H1 (cell line): Measurements from ENCODE around the gene IL2RG. TPM values are rescaled to one million over a fixed set of nuclear protein-coding genes. Genes with fewer than 3 reads are reported as not detected.

ENCODE experiments used
- CTCF ChIA-PET: fragments of 300-600 bp; sonication (Branson Sonifier 250); formaldehyde crosslinking; loops from one replicate; lab custom pipeline; 2021; ENCODE audit not compliant: partially characterized antibody; lab: Charles Lee
- POLR2A ChIA-PET: fragments of 300-600 bp; sonication (Branson Sonifier 250); formaldehyde crosslinking; loops from one replicate; lab custom pipeline; 2021; ENCODE audit warnings: inconsistent platforms; ENCODE audit not compliant: partially characterized antibody; lab: Charles Lee
- DNase-seq, 2 experiments: peaks; one replicate each; pipeline versions ENCODE4 v3.0.0 to v3.0.0-alpha.2; 2010 to 2022; ENCODE audit warnings: low spot score in 2 of 2, low read depth in 1 of 2, mixed read lengths in 1 of 2
- FAIRE-seq: peaks from 2 replicates; lab custom pipeline; 2011; peaks lifted over from hg19 to GRCh38; lab: Jason Lieb, UNC
- H2AFZ ChIP-seq: 2 replicates; pipeline ENCODE4 v1.8.1; 2012; ENCODE audit warnings: low read length, inconsistent platforms
- H2AK5ac ChIP-seq: 2 replicates; pipeline ENCODE4 v1.6.1; 2013; ENCODE audit warnings: low read depth, low read length
- H2BK120ac ChIP-seq: replicated peaks from 2 replicates; pipeline ENCODE3; 2013; ENCODE audit warnings: low read depth, low read length, inconsistent platforms
- H2BK12ac ChIP-seq: 2 replicates; pipeline ENCODE4 v1.6.1; 2013; ENCODE audit warnings: low read depth, low read length
- H2BK15ac ChIP-seq: 2 replicates; pipeline ENCODE4 v1.6.1; 2013; ENCODE audit warnings: low read length
- H2BK20ac ChIP-seq: 2 replicates; pipeline ENCODE4 v1.6.1; 2013; ENCODE audit warnings: low read length
- H2BK5ac ChIP-seq: 2 replicates; pipeline ENCODE4 v1.6.1; 2013; ENCODE audit warnings: low read depth, low read length
- H3K14ac ChIP-seq: 2 replicates; pipeline ENCODE4 v1.6.1; 2013; ENCODE audit warnings: inconsistent platforms; ENCODE audit not compliant: insufficient read length
- H3K18ac ChIP-seq: 2 replicates; pipeline ENCODE4 v1.6.1; 2013; ENCODE audit warnings: low read length; ENCODE audit errors: extremely low read depth
- H3K23ac ChIP-seq: 2 replicates; pipeline ENCODE4 v1.6.1; 2013; ENCODE audit warnings: inconsistent platforms; ENCODE audit not compliant: insufficient read length
- H3K23me2 ChIP-seq: 2 replicates; pipeline ENCODE4 v1.6.1; 2013; ENCODE audit warnings: low read depth, low read length
- H3K27ac ChIP-seq: 2 replicates; pipeline ENCODE4 v1.6.1; 2011; ENCODE audit warnings: low read depth, low read length, inconsistent platforms
- H3K27me3 ChIP-seq, 4 experiments: replicated peaks in 1 of 4; 1 replicate in 1 of 4; 2 replicates in 3 of 4; pipeline versions ENCODE4 v1.6.1 to v1.8.1; 2011 to 2013; ENCODE audit warnings: low read length in 3 of 4, mild to moderate bottlenecking in 3 of 4, inconsistent platforms in 2 of 4, mixed read lengths in 2 of 4, moderate library complexity in 1 of 4; ENCODE audit not compliant: control insufficient read depth in 3 of 4, insufficient read depth in 3 of 4; ENCODE audit errors: extremely low read depth in 1 of 4
- H3K36me3 ChIP-seq, 4 experiments: 2 replicates each; pipeline versions ENCODE4 v1.6.1 to v1.8.1; 2011 to 2013; ENCODE audit warnings: mild to moderate bottlenecking in 4 of 4, low read length in 3 of 4, moderate library complexity in 2 of 4, control low read depth in 1 of 4, inconsistent platforms in 1 of 4; ENCODE audit not compliant: insufficient read depth in 4 of 4, control insufficient read depth in 2 of 4
- H3K4ac ChIP-seq: replicated peaks from 2 replicates; pipeline ENCODE3; 2013; ENCODE audit warnings: low read length, low read depth, mixed read lengths, inconsistent platforms; ENCODE audit not compliant: insufficient read length
- H3K4me1 ChIP-seq, 4 experiments: replicated peaks in 1 of 4; 1 replicate in 1 of 4; 2 replicates in 3 of 4; pipeline versions ENCODE4 v1.6.1 to v1.8.1; 2011 to 2013; ENCODE audit warnings: low read length in 3 of 4, inconsistent platforms in 2 of 4, mixed read lengths in 1 of 4; ENCODE audit not compliant: insufficient read depth in 4 of 4, control insufficient read depth in 3 of 4
- H3K4me2 ChIP-seq, 2 experiments: 2 replicates each; pipeline versions ENCODE4 v1.6.1 to v1.8.1; 2011 to 2013; ENCODE audit warnings: low read depth in 2 of 2, low read length in 2 of 2, control low read depth in 1 of 2, inconsistent platforms in 1 of 2, mild to moderate bottlenecking in 1 of 2; ENCODE audit not compliant: insufficient read depth in 1 of 2
- H3K4me3 ChIP-seq, 4 experiments: fragments of 200-600, 300-600 bp in 1 of 4; sonication (generic), shearing (Covaris generic), sonication (Bioruptor Twin) in 1 of 4; 2 replicates each; pipeline versions ENCODE4 v1.5.1 to v1.8.1; 2011 to 2016; ENCODE audit warnings: low read length in 4 of 4, low read depth in 3 of 4, control low read depth in 2 of 4, inconsistent platforms in 2 of 4, mild to moderate bottlenecking in 2 of 4, mixed read lengths in 1 of 4, moderate library complexity in 1 of 4; ENCODE audit not compliant: insufficient read depth in 2 of 4; ENCODE audit errors: extremely low read depth in 1 of 4
- H3K56ac ChIP-seq: replicated peaks from 2 replicates; pipeline ENCODE3; 2013; ENCODE audit warnings: low read depth, mild to moderate bottlenecking, mixed read lengths, low read length, inconsistent platforms; ENCODE audit not compliant: insufficient read length
- H3K79me1 ChIP-seq: 2 replicates; pipeline ENCODE4 v1.6.1; 2013; ENCODE audit warnings: low read depth, low read length, control low read depth
- H3K79me2 ChIP-seq, 2 experiments: 2 replicates each; pipeline versions ENCODE4 v1.6.1 to v1.8.1; 2012 to 2013; ENCODE audit warnings: low read length in 2 of 2, mild to moderate bottlenecking in 2 of 2, inconsistent platforms in 1 of 2; ENCODE audit not compliant: insufficient read depth in 2 of 2, control insufficient read depth in 1 of 2
- H3K9ac ChIP-seq, 4 experiments: replicated peaks in 1 of 4; 1 replicate in 1 of 4; 2 replicates in 3 of 4; pipeline versions ENCODE4 v1.6.1 to v1.8.1; 2011 to 2013; ENCODE audit warnings: low read depth in 3 of 4, low read length in 3 of 4, control low read depth in 2 of 4, mild to moderate bottlenecking in 2 of 4, moderate library complexity in 2 of 4, inconsistent platforms in 1 of 4; ENCODE audit errors: extremely low read depth in 1 of 4
- H3K9me3 ChIP-seq, 2 experiments: 2 replicates each; pipeline versions ENCODE4 v1.6.1 to v1.8.1; 2012 to 2013; ENCODE audit warnings: mild to moderate bottlenecking in 2 of 2, moderate library complexity in 2 of 2, control low read depth in 1 of 2, inconsistent platforms in 1 of 2, low read depth in 1 of 2, low read length in 1 of 2, mixed read lengths in 1 of 2; ENCODE audit not compliant: insufficient read depth in 2 of 2
- H4K20me1 ChIP-seq, 2 experiments: replicated peaks in 1 of 2; 2 replicates each; pipeline versions ENCODE3 to v1.8.1; 2011 to 2013; ENCODE audit warnings: inconsistent platforms in 2 of 2, low read length in 2 of 2, mild to moderate bottlenecking in 1 of 2; ENCODE audit not compliant: insufficient read depth in 2 of 2, control insufficient read depth in 1 of 2
- H4K5ac ChIP-seq: 2 replicates; pipeline ENCODE4 v1.6.1; 2013; ENCODE audit warnings: low read length, low read depth, mixed read lengths, inconsistent platforms; ENCODE audit not compliant: insufficient read length
- H4K8ac ChIP-seq: 2 replicates; pipeline ENCODE4 v1.8.0; 2013; ENCODE audit warnings: mild to moderate bottlenecking, moderate library complexity, low read length, inconsistent platforms; ENCODE audit not compliant: insufficient read depth; ENCODE audit errors: extremely low read depth
- H4K91ac ChIP-seq: replicated peaks from 2 replicates; pipeline ENCODE3; 2013; ENCODE audit warnings: low read length, mixed read lengths, inconsistent platforms; ENCODE audit not compliant: insufficient read length
- BACH1 ChIP-seq: IDR thresholded peaks from 2 replicates; pipeline ENCODE4 v1.6.1; 2012; ENCODE audit warnings: low read length, improper control_type of control experiment
- CBX8 ChIP-seq: fragments of 300-800, 300-1000 bp; sonication (generic); IDR thresholded peaks from 2 replicates; pipeline ENCODE4 v1.7.1; 2016; ENCODE audit warnings: low read depth, low read length, borderline replicate concordance
- CTBP2 ChIP-seq: IDR thresholded peaks from 2 replicates; pipeline ENCODE4 v1.7.0; 2011; ENCODE audit warnings: borderline replicate concordance, mild to moderate bottlenecking, moderate library complexity, mixed read lengths, low read length; ENCODE audit not compliant: insufficient read depth, insufficient read length
- JUND ChIP-seq: IDR thresholded peaks from 2 replicates; pipeline ENCODE4 v1.6.1; 2011; ENCODE audit warnings: mild to moderate bottlenecking, improper control_type of control experiment, low read length
- RXRA ChIP-seq: IDR thresholded peaks from 2 replicates; pipeline ENCODE4 v1.6.1; 2011; ENCODE audit warnings: low read depth, mild to moderate bottlenecking, low read length, moderate library complexity; ENCODE audit not compliant: insufficient read depth
- SIN3A ChIP-seq, 2 experiments: IDR thresholded peaks in 1 of 2; conservative IDR thresholded peaks in 1 of 2; 2 replicates each; pipeline ENCODE4 v1.6.1; 2011 to 2012; ENCODE audit warnings: low read length in 2 of 2, improper control_type of control experiment in 1 of 2, low read depth in 1 of 2, mild to moderate bottlenecking in 1 of 2
- SRF ChIP-seq: IDR thresholded peaks from 2 replicates; pipeline ENCODE4 v1.6.1; 2011; ENCODE audit warnings: mild to moderate bottlenecking, low read depth, low read length, moderate library complexity
- TCF12 ChIP-seq: IDR thresholded peaks from 2 replicates; pipeline ENCODE4 v1.6.1; 2011; ENCODE audit warnings: low read depth, mild to moderate bottlenecking, low read length
- TEAD4 ChIP-seq: IDR thresholded peaks from 2 replicates; pipeline ENCODE4 v1.6.1; 2012; ENCODE audit warnings: low read depth, low read length, inconsistent platforms, mixed read lengths
- WGBS, 2 experiments: shearing (Covaris generic) in 1 of 2; methylation state at CpG; one replicate each; pipeline versions ENCODE4 v1.1.6 to v1.1.7; 2013 to 2015; ENCODE audit warnings: low lambda C conversion rate in 2 of 2, mixed read lengths in 2 of 2, inconsistent platforms in 1 of 2, low coverage in 1 of 2, missing lambda C conversion rate in 1 of 2; ENCODE audit not compliant: insufficient replicate concordance in 2 of 2, insufficient coverage in 1 of 2, insufficient read length in 1 of 2; ENCODE audit errors: extremely low coverage in 1 of 2, missing lambda C conversion rate in 1 of 2; 5-methylcytosine and 5-hydroxymethylcytosine counted together
- polyA plus RNA-seq, 7 experiments: library from polyadenylated mRNA; depleted of rRNA in 3 of 7; stranded (reverse) in 5 of 7; unstranded in 2 of 7; fragments of >200 nt in 5 of 7; fragments of 200-250 nt in 2 of 7; gene quantifications; 1 replicate in 5 of 7; 2 replicates in 1 of 7; 4 replicates in 1 of 7; pipeline versions ENCODE4 v1.2.1 to v1.2.3, GENCODE V29; 2011 to 2013; ENCODE audit warnings: missing spikeins in 2 of 7, mixed read lengths in 2 of 7
- total RNA-seq: library from RNA; stranded (reverse); fragmentation: NEBNext Ultra II Directional; extraction: Animal tissue kit (Norgen Biotek cat#: 25700); gene quantifications from 2 replicates; pipeline ENCODE4 v1.2.1, GENCODE V29; 2021

Gene IL2RG
- total and polyA plus RNA-seq, 2 of the 8 experiments (the other 6 are each of a cell fraction or from before 2014, with no cell fraction given), result not detected

- no peak for FAIRE-seq
- TF ChIP-seq CBX8 (no peak), CTBP2 (no peak), SIN3A (conservative IDR thresholded peaks at IDR 0.05 in 1 of 2, IDR thresholded peaks at IDR 0.05 in 1 of 2; ENCODE audit: low read depth in 1 of 2, low read length in 2 of 2) (no peak), RXRA (no peak), TCF12 (no peak), TEAD4 (no peak), BACH1 (no peak), SRF (no peak), JUND (no peak)
Measured at GRCh38 chrX:71131510-71131909, 20.1 kb upstream of the IL2RG start.

More at GRCh38 chrX:71131510-71131909, 20.1 kb upstream of the IL2RG start:
- Histone ChIP-seq H2BK5ac (no peak overlapping the region), H2AFZ (no peak overlapping the region), H3K56ac (no peak overlapping the region), H3K4me1 (no peaks in the 10 kb centered on the region), H4K5ac (no peak overlapping the region), H3K27me3 (no peaks in the 10 kb centered on the region), H3K36me3 (peaks cover 3 to 66% (median 29%) of the 10 kb centered on the region in 4 experiments; a peak in 6 of 8 replicates), H3K79me2 (no peaks in the 10 kb centered on the region), H4K20me1 (no peaks in the 10 kb centered on the region), H3K4me3 (no peak overlapping the region), H2BK120ac (no peak overlapping the region), H3K4ac (no peak overlapping the region), H2AK5ac (no peak overlapping the region), H4K8ac (no peak overlapping the region), H3K18ac (no peak overlapping the region), H2BK15ac (no peak overlapping the region), H4K91ac (no peak overlapping the region), H3K79me1 (no peaks in the 10 kb centered on the region), H3K27ac (no peak overlapping the region), H3K9me3 (no peaks in the 10 kb centered on the region), H2BK12ac (no peak overlapping the region), H3K9ac (no peak overlapping the region), H3K23me2 (no peaks in the 10 kb centered on the region), H3K14ac (no peak overlapping the region), H3K23ac (no peak overlapping the region), H2BK20ac (no peak overlapping the region), H3K4me2 (no peak overlapping the region)
- POLR2A ChIA-PET, result interaction anchor here (1.2 kb wide), 1 partner anchor 26 kb away, joined by 3 read pairs; no protein-coding TSS in a partner anchor
- DNase-seq, result no peak
- 93% methylated on average over 4 of the region's 4 CpGs; no CpG with 5 or more reads in 1 of the 2 experiments for WGBS, 2 experiments
- CTCF ChIA-PET, result interaction anchor here (0.6 to 3.5 kb wide), 4 partner anchors 13 to 204 kb away, joined by 3 to 13 read pairs (median 6); partner anchors contain the start of gene MED12
